ENCODE data around the gene COX7B. TPM values are rescaled to one million over a fixed set of nuclear protein-coding genes. Genes with fewer than 3 reads are reported as not detected.

Gene COX7B
- polyA plus RNA-seq, 1 donor, result 201 TPM

DNA sequence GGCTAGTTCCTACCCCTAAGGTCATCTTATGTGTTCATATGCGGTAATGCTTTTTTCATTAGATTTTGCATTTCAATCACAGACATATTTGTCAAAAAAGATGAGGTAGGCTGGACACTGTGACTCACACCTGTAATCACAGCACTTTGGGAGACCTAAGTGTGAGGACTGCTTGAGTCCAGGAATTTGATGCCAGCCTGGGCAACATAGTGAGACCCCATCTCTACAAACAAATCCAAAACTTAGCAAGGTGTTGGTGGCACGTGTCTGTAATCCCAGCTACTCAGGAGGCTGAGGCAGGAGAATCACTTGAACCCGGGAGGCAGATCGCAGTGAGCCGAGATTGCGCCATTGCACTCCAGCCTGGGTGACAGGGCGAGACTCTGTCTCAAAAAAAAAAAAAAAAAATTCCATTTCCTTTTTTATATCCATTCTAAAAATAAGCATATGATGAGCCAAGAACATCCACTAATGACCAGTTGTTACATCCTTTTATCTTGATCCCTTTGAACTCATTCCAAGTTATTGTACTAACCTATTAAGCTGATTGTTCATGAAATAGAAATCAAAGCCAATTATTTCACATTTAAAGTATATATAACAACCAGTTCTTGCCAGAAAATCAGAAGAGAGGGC lies 46.8 kb downstream of the COX7B start:
- no peak for DNase-seq

DNA sequence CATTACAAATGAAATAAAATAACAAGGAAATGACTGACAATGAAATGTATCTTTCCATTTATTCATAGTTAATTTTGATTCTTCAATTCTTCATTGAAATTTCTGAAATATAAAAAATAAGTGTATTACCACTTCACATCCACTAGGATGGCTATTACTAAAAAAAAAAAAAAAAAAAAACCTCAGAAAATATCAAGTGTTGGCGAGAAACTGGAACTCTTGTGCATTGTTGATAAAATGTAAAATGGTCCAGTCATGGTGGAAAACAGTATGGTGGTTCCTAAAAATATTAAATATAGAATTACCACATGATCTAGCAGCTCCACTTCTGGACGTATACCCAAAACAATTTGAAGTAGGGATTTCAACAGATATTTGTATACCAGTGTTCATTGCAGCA lies 47.3 kb downstream of the COX7B start:
- DNase-seq, result no peak

DNA sequence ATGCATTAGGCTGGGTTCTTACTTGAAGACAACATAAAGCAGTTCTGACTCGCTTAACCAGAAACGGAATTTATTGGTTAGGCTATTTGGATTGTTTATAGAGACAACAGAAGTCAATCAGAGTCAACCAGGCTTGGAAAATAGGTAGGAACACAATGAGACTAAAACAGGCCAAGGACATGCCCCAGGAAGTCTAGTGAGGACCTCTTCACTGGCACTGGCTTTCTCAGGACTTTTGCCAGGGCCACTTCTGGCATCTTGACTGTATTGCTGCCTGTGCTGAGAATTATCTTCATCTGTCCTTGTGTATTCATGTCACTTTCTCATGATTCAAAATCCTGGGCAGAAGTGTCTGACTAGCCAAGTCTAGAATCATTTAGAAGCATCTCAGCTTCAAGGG lies 50.6 kb downstream of the COX7B start:
- no peak for DNase-seq

DNA sequence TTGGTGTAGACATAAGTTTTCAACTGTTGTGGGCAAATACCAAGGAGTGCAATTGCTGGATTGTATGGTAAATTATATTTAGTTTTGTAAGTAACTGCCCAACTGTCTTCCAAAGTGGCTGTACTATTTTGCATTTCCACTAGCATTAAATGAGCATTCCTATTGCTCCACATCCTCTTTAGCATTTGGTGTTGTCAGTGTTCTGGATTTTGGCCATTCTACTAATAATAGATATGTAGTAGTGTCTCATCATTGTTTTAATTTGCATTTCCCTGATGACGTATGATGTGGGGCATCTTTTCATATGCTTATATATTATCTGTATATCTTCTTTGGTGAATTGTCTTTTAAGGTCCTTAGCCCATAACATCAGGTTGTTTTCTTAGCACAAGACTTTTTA lies 52.9 kb downstream of the COX7B start:
- DNase-seq, result no peak

DNA sequence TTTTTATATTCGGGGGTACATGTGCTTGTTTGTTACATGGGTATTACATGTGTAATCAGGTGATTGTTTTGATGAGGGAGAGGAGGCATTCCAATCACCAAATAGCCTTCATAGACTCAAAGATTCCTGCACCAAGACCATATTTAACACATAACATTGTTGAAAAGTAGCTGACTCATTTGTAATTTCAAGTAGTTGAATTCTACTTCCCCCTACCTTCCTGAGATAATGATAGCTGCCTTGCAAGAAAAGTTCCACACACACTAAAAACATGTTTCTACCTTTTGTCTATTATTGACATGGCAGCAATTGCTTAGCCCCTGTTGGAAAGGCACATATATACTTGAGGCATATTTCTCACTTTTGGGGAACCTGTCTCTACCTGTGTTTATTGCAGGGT lies 54.0 kb downstream of the COX7B start:
- no peak for DNase-seq

DNA sequence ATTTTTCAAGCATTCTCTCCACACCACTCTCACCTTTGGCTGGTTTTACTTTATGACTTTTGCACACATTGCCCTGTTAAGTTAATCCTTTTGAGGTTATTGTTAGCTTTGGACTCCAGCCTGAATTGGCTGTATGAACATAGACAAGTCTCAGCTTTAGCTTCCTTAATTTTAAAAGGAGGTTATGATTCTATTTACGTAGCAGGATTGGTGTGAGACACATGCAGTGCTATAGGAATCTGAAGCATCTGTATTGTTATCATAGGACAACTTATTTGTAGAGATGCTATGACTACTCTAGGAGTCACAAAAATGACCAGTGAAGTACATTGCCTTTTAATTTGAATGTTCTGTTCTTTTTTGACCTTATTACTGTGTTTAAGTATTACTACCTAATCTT lies 54.4 kb downstream of the COX7B start:
- no peak for DNase-seq

Other genes starting within 250 kb of the COX7B start
- gene ATRX, start 113.3 kb upstream of the COX7B start, polyA plus RNA-seq (ENCODE audit: insufficient read length), result 44.7 TPM
- gene MAGT1, start 4.0 kb upstream of the COX7B start, polyA plus RNA-seq (ENCODE audit: insufficient read length), result 34.8 TPM
- gene ATP7A, start 11.2 kb downstream of the COX7B start, polyA plus RNA-seq (ENCODE audit: insufficient read length), result 7.3 TPM
- gene PGAM4, start 70.2 kb downstream of the COX7B start, polyA plus RNA-seq (ENCODE audit: insufficient read length), result not detected
- 225 TPM for gene PGK1, start 204.8 kb downstream of the COX7B start, polyA plus RNA-seq (ENCODE audit: insufficient read length)
- gene TAF9B, start 240.2 kb downstream of the COX7B start, polyA plus RNA-seq (ENCODE audit: insufficient read length), result 26.3 TPM

Measured in hindlimb muscle (tissue), 1 donor.